IPS DF 4.7 (cell line): ENCODE data around the gene TBC1D14.

Experiments used
- DNase-seq: peaks from one replicate; pipeline ENCODE4 v3.0.0-alpha.2; 2013; ENCODE audit warnings: low spot score; ENCODE audit errors: extremely low read depth

TBC1D14 gene

GRCh38 chr4:7017446-7018048 lies 107.9 kb downstream of the TBC1D14 start:
- no peak for DNase-seq

GRCh38 chr4:7018281-7018680 lies 108.7 kb downstream of the TBC1D14 start:
- DNase-seq: no peak

- DNase-seq: no peak
Observed at GRCh38 chr4:7019367-7019766, 109.7 kb downstream of the TBC1D14 start.

- DNase-seq: no peak
Observed at GRCh38 chr4:7020290-7020689, 110.7 kb downstream of the TBC1D14 start.

- no peak for DNase-seq
Observed at GRCh38 chr4:7020856-7021255, 111.2 kb downstream of the TBC1D14 start.

GRCh38 chr4:7021355-7021754 lies 111.7 kb downstream of the TBC1D14 start:
- DNase-seq: no peak

GRCh38 chr4:7021930-7022664 lies 112.5 kb downstream of the TBC1D14 start:
- no peak for DNase-seq

- DNase-seq: no peak
Observed at GRCh38 chr4:7023486-7023885, 113.9 kb downstream of the TBC1D14 start.

GRCh38 chr4:7023901-7024300 lies 114.3 kb downstream of the TBC1D14 start:
- no peak for DNase-seq

GRCh38 chr4:7024336-7024890 lies 114.8 kb downstream of the TBC1D14 start:
- DNase-seq: no peak

GRCh38 chr4:7025040-7025602 lies 115.5 kb downstream of the TBC1D14 start:
- DNase-seq: no peak

GRCh38 chr4:7026107-7026506 lies 116.5 kb downstream of the TBC1D14 start:
- no peak for DNase-seq

- no peak for DNase-seq
Observed at GRCh38 chr4:7027284-7027683, 117.7 kb downstream of the TBC1D14 start.

GRCh38 chr4:7027913-7028312 lies 118.3 kb downstream of the TBC1D14 start:
- DNase-seq: no peak

- DNase-seq: no peak
Observed at GRCh38 chr4:7029212-7029611, 119.6 kb downstream of the TBC1D14 start.

GRCh38 chr4:7029921-7030320 lies 120.3 kb downstream of the TBC1D14 start:
- no peak for DNase-seq

GRCh38 chr4:7030856-7031255 lies 121.2 kb downstream of the TBC1D14 start:
- DNase-seq: no peak

- DNase-seq: no peak
Observed at GRCh38 chr4:7031558-7032449, 122.2 kb downstream of the TBC1D14 start.

GRCh38 chr4:7032596-7032995 lies 123.0 kb downstream of the TBC1D14 start:
- no peak for DNase-seq

GRCh38 chr4:7034262-7035081 lies 124.8 kb downstream of the TBC1D14 start:
- DNase-seq: no peak

GRCh38 chr4:7037425-7037824 lies 127.8 kb downstream of the TBC1D14 start:
- no peak for DNase-seq
